Neural progenitor cell (in vitro differentiated cells): ENCODE data around the gene PKD1. TPM values are rescaled to one million over a fixed set of nuclear protein-coding genes. Genes with fewer than 3 reads are reported as not detected.

Experiments used
- DNase-seq: peaks from one replicate; pipeline ENCODE4 v3.0.0-alpha.2; 2016; ENCODE audit warnings: low spot score
- H2AFZ ChIP-seq: fragments of 200-600 bp; sonication (generic); replicated peaks from 2 replicates; pipeline ENCODE4 v1.6.1; 2016; ENCODE audit warnings: antibody characterized with exemption
- H3F3A ChIP-seq: fragments of 200-600 bp; sonication (generic); 2 replicates; pipeline ENCODE4 v1.6.1; 2016; ENCODE audit warnings: antibody characterized with exemption, low read depth
- H3K27ac ChIP-seq: fragments of 200-600 bp; sonication (generic); 2 replicates; pipeline ENCODE4 v1.5.1; 2016; ENCODE audit warnings: mild to moderate bottlenecking
- H3K27me3 ChIP-seq: fragments of 200-600 bp; sonication (generic); 2 replicates; pipeline ENCODE4 v1.6.1; 2016; ENCODE audit warnings: mild to moderate bottlenecking, moderate library complexity
- H3K36me3 ChIP-seq: fragments of 200-600 bp; sonication (generic); 2 replicates; pipeline ENCODE4 v1.5.1; 2016
- H3K4me1 ChIP-seq: fragments of 200-600 bp; sonication (generic); 2 replicates; pipeline ENCODE4 v1.6.1; 2016; ENCODE audit warnings: mixed run types
- H3K4me2 ChIP-seq: fragments of 200-600 bp; sonication (generic); 2 replicates; pipeline ENCODE4 v1.6.1; 2016
- H3K4me3 ChIP-seq: fragments of 200-600 bp; sonication (generic); 2 replicates; pipeline ENCODE4 v1.5.1; 2016
- H3K79me2 ChIP-seq: fragments of 200-600 bp; sonication (generic); 2 replicates; pipeline ENCODE4 v1.6.1; 2016; ENCODE audit warnings: low read depth
- H3K9ac ChIP-seq: fragments of 200-600 bp; sonication (generic); 2 replicates; pipeline ENCODE4 v1.6.1; 2016
- H3K9me3 ChIP-seq: fragments of 200-600 bp; sonication (generic); 2 replicates; pipeline ENCODE4 v1.5.1; 2016; ENCODE audit warnings: low read depth
- H4K20me1 ChIP-seq: fragments of 200-600 bp; sonication (generic); 2 replicates; pipeline ENCODE4 v1.6.1; 2016; ENCODE audit warnings: low read depth
- H3K27ac Mint-ChIP-seq: 3 replicates; pipeline ENCODE4 v1.8.0; 2021; ENCODE audit warnings: mixed read lengths
- H3K27me3 Mint-ChIP-seq: 2 replicates; pipeline ENCODE4 v1.8.0; 2022; ENCODE audit warnings: low read depth, mild to moderate bottlenecking, inconsistent platforms, moderate library complexity, mixed read lengths; ENCODE audit not compliant: insufficient read depth
- H3K36me3 Mint-ChIP-seq: 3 replicates; pipeline ENCODE4 v1.8.0; 2021; ENCODE audit warnings: mixed read lengths
- H3K4me1 Mint-ChIP-seq: 3 replicates; pipeline ENCODE4 v1.8.0; 2021; ENCODE audit warnings: mixed read lengths
- H3K4me3 Mint-ChIP-seq: 3 replicates; pipeline ENCODE4 v1.8.0; 2021; ENCODE audit warnings: mild to moderate bottlenecking, moderate library complexity, mixed read lengths
- H3K9me3 Mint-ChIP-seq: 3 replicates; pipeline ENCODE4 v1.8.0; 2020; ENCODE audit warnings: mixed read lengths
- CTCF ChIP-seq: fragments of 200-600 bp; sonication (generic); IDR thresholded peaks from 2 replicates; pipeline ENCODE4 v1.5.1; 2017; ENCODE audit warnings: antibody characterized with exemption, mild to moderate bottlenecking
- EZH2 ChIP-seq: fragments of 200-600 bp; sonication (generic); IDR thresholded peaks from 2 replicates; pipeline ENCODE4 v1.6.1; 2017; ENCODE audit warnings: antibody characterized with exemption, mild to moderate bottlenecking, moderate library complexity
- EZH2phosphoT487 ChIP-seq: fragments of 200-600 bp; sonication (generic); IDR thresholded peaks from 2 replicates; pipeline ENCODE4 v1.6.1; 2017; ENCODE audit warnings: antibody characterized with exemption
- total RNA-seq: library from RNA; depleted of rRNA; stranded (reverse); fragments of >200 nt; gene quantifications from 2 replicates; pipeline ENCODE4 v1.2.3, GENCODE V29; 2015; ENCODE audit warnings: low replicate concordance

PKD1 gene
- total RNA-seq, 1 donor from 2014 or later: 16.9 TPM

GRCh38 chr16:2043667-2044451 is 91.8 kb downstream of the PKD1 start:
- no peak overlapping the region for H3K4me3 ChIP-seq
- no peak overlapping the region for H3K9ac ChIP-seq
- peaks cover 10% of the 10 kb centered on the region for H3K4me1 ChIP-seq
- no peaks in the 10 kb centered on the region for H3K36me3 ChIP-seq
- TF ChIP-seq EZH2phosphoT487 (no peak), CTCF (no peak), EZH2 (no peak)
- H3K36me3 Mint-ChIP-seq: peaks cover 2% of the 10 kb centered on the region
- H3K9me3 ChIP-seq: no peaks in the 10 kb centered on the region
- H3K27me3 Mint-ChIP-seq: peaks cover 2% of the 10 kb centered on the region
- H3K79me2 ChIP-seq: peaks cover 18% of the 10 kb centered on the region
- H3F3A ChIP-seq: peaks cover 4% of the 10 kb centered on the region
- no peak overlapping the region for H3K4me3 Mint-ChIP-seq
- H3K4me1 Mint-ChIP-seq: peaks cover 16% of the 10 kb centered on the region
- no peaks in the 10 kb centered on the region for H3K9me3 Mint-ChIP-seq
- peaks cover 8% of the 10 kb centered on the region for H4K20me1 ChIP-seq
- no peak overlapping the region for H3K27ac ChIP-seq
- no peak overlapping the region for H3K27ac Mint-ChIP-seq
- no peak overlapping the region for H3K4me2 ChIP-seq
- no peak overlapping the region for H2AFZ ChIP-seq
- H3K27me3 ChIP-seq: no peaks in the 10 kb centered on the region
- no peak for DNase-seq

GRCh38 chr16:2042986-2043666 is 92.6 kb downstream of the PKD1 start:
- peaks cover 8% of the 10 kb centered on the region for H4K20me1 ChIP-seq
- peaks cover 11% of the 10 kb centered on the region for H3K79me2 ChIP-seq
- peaks cover 2% of the 10 kb centered on the region for H3K36me3 Mint-ChIP-seq
- H3K4me1 Mint-ChIP-seq: peaks cover 10% of the 10 kb centered on the region
- no peak overlapping the region for H3K27ac Mint-ChIP-seq
- H3K9me3 ChIP-seq: no peaks in the 10 kb centered on the region
- H3K4me3 Mint-ChIP-seq: no peak overlapping the region
- no peak overlapping the region for H3K4me2 ChIP-seq
- no peak overlapping the region for H3K27ac ChIP-seq
- no peak overlapping the region for H3K9ac ChIP-seq
- DNase-seq: no peak
- no peaks in the 10 kb centered on the region for H3K27me3 ChIP-seq
- no peak for TF ChIP-seq EZH2phosphoT487
- TF ChIP-seq CTCF: no peak
- no peak for TF ChIP-seq EZH2
- H3K4me3 ChIP-seq: no peak overlapping the region
- no peak overlapping the region for H2AFZ ChIP-seq
- peaks cover 2% of the 10 kb centered on the region for H3K27me3 Mint-ChIP-seq
- H3K4me1 ChIP-seq: peaks cover 6% of the 10 kb centered on the region
- H3K9me3 Mint-ChIP-seq: no peaks in the 10 kb centered on the region
- no peaks in the 10 kb centered on the region for H3K36me3 ChIP-seq
- peaks cover 4% of the 10 kb centered on the region for H3F3A ChIP-seq

- Histone ChIP-seq H3K4me1 (peaks cover 6% of the 10 kb centered on the region), H3K4me3 (no peak overlapping the region), H3K9me3 (no peaks in the 10 kb centered on the region), H4K20me1 (peaks cover 8% of the 10 kb centered on the region), H2AFZ (no peak overlapping the region), H3K27ac (no peak overlapping the region), H3K79me2 (peaks cover 10% of the 10 kb centered on the region), H3K4me2 (no peak overlapping the region), H3F3A (peaks cover 4% of the 10 kb centered on the region), H3K36me3 (no peaks in the 10 kb centered on the region), H3K9ac (no peak overlapping the region), H3K27me3 (no peaks in the 10 kb centered on the region)
- no peak for TF ChIP-seq EZH2phosphoT487
- no peak for TF ChIP-seq EZH2
- peaks cover 2% of the 10 kb centered on the region for H3K27me3 Mint-ChIP-seq
- H3K9me3 Mint-ChIP-seq: no peaks in the 10 kb centered on the region
- H3K4me1 Mint-ChIP-seq: peaks cover 10% of the 10 kb centered on the region
- DNase-seq: no peak
- no peak overlapping the region for H3K4me3 Mint-ChIP-seq
- H3K27ac Mint-ChIP-seq: no peak overlapping the region
- peaks cover 2% of the 10 kb centered on the region for H3K36me3 Mint-ChIP-seq
Measured at GRCh38 chr16:2042171-2042985, 93.3 kb downstream of the PKD1 start.
